RWPE1 (cell line): ENCODE measurements around the gene BSPRY.

ENCODE experiments used
- CTCF ChIA-PET: fragments of 350-600 bp; sonication (Branson Sonifier 250); formaldehyde crosslinking; extraction: SDS; loops from one replicate; lab custom pipeline; 2021; lab: Yijun Ruan, JAX
- POLR2A ChIA-PET: fragments of 400-600 bp; formaldehyde crosslinking; extraction: SDS; loops from one replicate; lab custom pipeline; 2020; ENCODE audit warnings: antibody characterized with exemption; ENCODE audit not compliant: low non-redundant PET; lab: Yijun Ruan, JAX
- DNase-seq: peaks from one replicate; pipeline ENCODE4 v3.0.0; 2012; ENCODE audit warnings: low spot score
- H3K27ac ChIP-seq: fragments of 450-650 bp; 2 replicates; pipeline ENCODE4 v1.5.1; 2017
- TF ChIP-seq, protein P1 (sequence below): fragments of 450-650 bp; conservative IDR thresholded peaks from 2 replicates; pipeline ENCODE4 v1.5.1; 2017; ENCODE audit warnings: low read depth, mild to moderate bottlenecking

Gene BSPRY

DNA sequence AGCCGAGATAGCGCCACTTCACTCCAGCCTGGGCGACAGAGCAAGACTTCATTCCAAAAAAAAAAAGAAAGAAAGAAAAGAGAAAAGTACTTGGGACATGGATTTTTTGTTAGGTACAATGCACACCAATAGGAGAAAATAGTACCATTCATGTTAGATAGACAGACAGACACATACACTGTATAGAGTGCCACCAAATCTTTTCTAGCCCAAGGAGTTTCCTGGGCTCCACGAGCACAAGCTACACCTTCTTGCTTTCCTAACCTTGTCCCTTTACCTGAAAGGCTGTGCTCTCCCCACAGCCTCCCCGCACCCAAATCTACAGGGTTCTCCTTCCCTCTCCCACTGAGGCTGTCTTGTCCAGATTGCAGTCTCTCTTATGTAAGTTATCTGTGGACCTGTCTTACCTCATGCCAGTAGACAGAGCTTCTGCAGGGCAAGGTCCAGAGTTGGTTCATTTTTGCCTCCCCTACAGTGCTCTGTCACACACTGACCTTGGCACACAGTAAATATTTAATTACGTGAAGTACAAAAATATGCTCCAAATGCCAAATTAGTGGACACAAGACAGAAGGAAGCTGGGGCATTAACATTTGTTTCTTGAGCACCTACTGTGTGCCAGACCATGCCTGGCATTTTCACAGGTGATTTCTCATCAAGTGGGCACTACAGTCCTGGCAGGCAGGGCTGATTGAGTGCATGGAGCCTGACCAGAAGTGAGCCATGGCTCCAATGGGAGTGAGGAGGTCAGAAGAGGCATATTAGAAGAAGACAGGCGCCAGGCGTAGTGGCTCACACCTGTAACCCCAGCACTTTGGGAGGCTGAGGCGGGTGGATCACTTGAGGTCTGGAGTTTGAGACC lies 45.9 kb downstream of the BSPRY start:
- no peak for DNase-seq
- ChIA-PET CTCF (no interaction called here), POLR2A (interaction anchor here (0.8 kb wide), 1 partner anchor 198 kb away, joined by 4 read pairs; no protein-coding TSS in a partner anchor)
- TF ChIP-seq, protein P1, sequence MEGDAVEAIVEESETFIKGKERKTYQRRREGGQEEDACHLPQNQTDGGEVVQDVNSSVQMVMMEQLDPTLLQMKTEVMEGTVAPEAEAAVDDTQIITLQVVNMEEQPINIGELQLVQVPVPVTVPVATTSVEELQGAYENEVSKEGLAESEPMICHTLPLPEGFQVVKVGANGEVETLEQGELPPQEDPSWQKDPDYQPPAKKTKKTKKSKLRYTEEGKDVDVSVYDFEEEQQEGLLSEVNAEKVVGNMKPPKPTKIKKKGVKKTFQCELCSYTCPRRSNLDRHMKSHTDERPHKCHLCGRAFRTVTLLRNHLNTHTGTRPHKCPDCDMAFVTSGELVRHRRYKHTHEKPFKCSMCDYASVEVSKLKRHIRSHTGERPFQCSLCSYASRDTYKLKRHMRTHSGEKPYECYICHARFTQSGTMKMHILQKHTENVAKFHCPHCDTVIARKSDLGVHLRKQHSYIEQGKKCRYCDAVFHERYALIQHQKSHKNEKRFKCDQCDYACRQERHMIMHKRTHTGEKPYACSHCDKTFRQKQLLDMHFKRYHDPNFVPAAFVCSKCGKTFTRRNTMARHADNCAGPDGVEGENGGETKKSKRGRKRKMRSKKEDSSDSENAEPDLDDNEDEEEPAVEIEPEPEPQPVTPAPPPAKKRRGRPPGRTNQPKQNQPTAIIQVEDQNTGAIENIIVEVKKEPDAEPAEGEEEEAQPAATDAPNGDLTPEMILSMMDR = no peak
- no peak overlapping the region for H3K27ac ChIP-seq

DNA sequence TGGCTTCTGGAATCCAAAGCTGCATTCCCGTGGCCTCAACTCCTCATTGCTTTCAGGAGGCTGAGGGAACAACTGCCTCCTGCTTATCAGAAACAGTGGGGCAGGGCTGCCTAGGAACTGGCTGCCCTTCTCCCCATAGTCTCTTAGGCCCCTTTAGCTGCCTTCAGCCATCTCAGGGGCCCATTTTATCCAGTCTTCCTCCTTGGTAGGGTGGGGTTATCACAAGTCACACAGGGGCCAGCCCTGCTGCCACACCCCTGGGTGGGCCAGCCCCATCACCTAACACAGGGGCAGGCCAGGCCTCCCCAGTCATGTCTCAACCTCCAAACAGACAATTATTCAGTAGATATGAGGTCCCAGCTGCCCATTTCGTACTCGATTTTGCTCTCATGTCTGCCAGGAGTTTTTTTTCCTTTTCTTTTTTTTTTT lies 47.9 kb downstream of the BSPRY start:
- POLR2A ChIA-PET = no interaction called here
- CTCF ChIA-PET = interaction anchor here (0.6 kb wide), 1 partner anchor 8 kb away, joined by 3 read pairs; no protein-coding TSS in a partner anchor
- no peak for DNase-seq
- H3K27ac ChIP-seq = no peak overlapping the region
- TF ChIP-seq, protein P1 = no peak

DNA sequence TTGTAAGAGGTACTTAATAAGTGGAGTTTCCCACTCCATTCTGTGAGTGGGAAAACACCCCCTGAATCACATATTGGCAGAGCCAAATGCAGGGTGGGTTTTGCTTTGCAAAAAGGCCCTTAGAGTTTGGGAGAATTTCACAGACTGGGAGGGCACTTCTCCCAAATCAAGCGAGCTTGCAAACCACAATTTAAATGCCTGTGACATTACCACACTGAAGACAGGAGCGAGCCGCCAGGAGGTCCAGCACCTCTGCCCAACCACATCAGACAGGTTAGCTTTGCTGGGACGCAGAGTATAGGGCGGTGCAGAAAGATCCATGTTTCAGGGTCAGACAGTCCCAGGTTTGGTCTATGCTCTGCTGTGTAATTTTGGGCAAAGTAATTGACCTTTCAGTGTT lies 49.5 kb downstream of the BSPRY start:
- no peak overlapping the region for H3K27ac ChIP-seq
- CTCF ChIA-PET = interaction anchor here (0.6 to 1.4 kb wide), 5 partner anchors 15 to 554 kb away, joined by 3 to 6 read pairs (median 3); no protein-coding TSS in a partner anchor
- DNase-seq = no peak
- POLR2A ChIA-PET = interaction anchor here (1.5 kb wide), 1 partner anchor 11 kb away, joined by 3 read pairs; the partner anchor contains the start of genes C9orf43 and POLE3
- TF ChIP-seq, protein P1 = no peak

DNA sequence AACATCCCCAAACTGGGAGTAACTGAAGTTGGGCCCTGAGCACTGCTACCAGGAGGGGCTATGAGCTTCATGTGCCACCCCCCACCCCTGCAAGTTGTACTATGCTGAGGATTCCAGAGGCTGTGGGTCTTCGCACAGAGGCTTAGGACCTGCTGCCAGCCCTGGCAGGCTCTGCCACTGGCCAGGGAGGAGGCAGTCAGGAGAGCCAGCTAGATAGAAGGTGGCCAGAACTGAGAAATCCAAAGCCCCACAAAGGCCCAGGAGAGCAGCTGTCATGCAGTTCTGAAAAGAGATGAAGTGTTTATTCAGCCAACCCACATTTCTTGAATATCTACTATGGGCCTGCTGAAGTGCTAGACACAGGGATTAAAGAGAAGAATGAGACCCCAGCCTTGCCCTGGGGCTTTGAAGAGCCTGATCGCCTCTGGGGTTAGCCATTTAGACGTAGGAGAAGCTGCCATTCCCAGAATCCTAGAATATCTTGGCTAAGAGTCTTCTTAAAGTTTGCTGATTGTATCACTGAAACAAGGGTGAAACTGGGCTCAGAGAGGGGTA lies 50.4 kb downstream of the BSPRY start:
- POLR2A ChIA-PET = interaction anchor here (1.5 kb wide), 1 partner anchor 10 kb away, joined by 3 read pairs; the partner anchor contains the start of genes C9orf43 and POLE3

DNA sequence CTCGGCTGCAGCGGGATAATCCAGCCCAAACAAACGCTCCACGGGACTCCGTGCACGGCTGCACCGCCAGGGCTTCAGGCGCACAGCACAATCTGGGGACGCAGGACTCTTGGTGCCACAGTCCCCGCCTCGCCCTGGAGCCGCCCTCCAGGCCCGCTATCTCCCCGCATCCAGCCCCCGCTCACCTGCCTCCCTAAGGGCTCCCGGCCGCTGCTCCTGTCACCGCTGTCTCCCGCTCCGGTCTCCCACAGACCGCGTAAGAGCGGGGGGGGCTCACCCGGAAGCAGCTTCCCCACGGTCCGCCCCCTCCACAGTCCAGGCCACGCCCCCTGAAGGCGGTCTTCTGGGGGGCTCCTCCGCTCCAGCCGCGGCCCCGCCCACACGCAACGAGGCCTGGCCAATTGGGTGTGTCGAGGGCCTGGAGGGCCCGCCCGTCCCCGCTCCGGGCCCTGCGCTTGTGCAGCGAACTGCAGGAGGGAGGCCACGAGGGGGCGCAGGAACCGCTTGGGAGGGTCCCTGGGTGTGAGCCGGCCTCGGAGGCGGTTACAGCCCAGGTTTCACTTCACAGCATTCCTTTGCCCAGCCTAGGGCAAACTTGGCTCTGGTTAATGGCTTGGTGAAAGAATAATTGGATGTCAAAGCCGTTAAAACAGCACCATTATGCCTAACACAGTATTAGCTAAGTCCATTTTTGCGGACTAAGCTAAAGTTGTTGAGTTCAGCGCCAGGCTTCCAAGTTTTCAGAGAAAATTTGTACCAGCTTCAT lies 51.9 kb downstream of the BSPRY start, which contains the start of gene ALAD:
ALAD (minus strand) TSS at position 258 of the 766 bp plus-strand sequence. CDS start 7,725 bp downstream, outside the sequence.
- H3K27ac ChIP-seq = peak within 1 kb of the TSS; percentile 65
- peak; percentile 100 for DNase-seq
- ChIA-PET CTCF (interaction anchor here (0.5 to 1.8 kb wide), 23 partner anchors 9 to 259 kb away, joined by 3 to 9 read pairs (median 4); partner anchors contain the start of genes C9orf43, CDC26, POLE3 and PRPF4), POLR2A (interaction anchor here (0.6 to 1.0 kb wide), 3 partner anchors 25 to 110 kb away, joined by 3 to 8 read pairs (median 4); partner anchors contain the start of gene HDHD3)
- TF ChIP-seq, protein P1 = peak; percentile 100

More for the DNA sequence above, 50.4 kb downstream of the BSPRY start:
- TF ChIP-seq, protein P1 = no peak
- CTCF ChIA-PET = interaction anchor here (0.6 to 1.4 kb wide), 2 partner anchors 60 to 256 kb away, joined by 3 to 6 read pairs; partner anchors contain the start of gene WDR31
- no peak for DNase-seq
- peak overlapping the region; percentile 65; the same call in 1 of the 2 replicates for H3K27ac ChIP-seq
